GM18867 (cell line): ENCODE measurements around the gene CPA5.

ENCODE experiments used
- ATAC-seq: cut with Tn5 transposase; IDR thresholded peaks from one replicate; pipeline ENCODE4 v1.9.1; 2021; ENCODE audit warnings: mild to moderate bottlenecking, moderate library complexity; ENCODE audit not compliant: unreplicated experiment

Gene CPA5

GRCh38 chr7:130377178-130377577 lies 32.6 kb downstream of the CPA5 start:
- ATAC-seq = no peak

- ATAC-seq = no peak
These were observed 34.4 kb downstream of the CPA5 start for GRCh38 chr7:130379019-130379418.

DNA sequence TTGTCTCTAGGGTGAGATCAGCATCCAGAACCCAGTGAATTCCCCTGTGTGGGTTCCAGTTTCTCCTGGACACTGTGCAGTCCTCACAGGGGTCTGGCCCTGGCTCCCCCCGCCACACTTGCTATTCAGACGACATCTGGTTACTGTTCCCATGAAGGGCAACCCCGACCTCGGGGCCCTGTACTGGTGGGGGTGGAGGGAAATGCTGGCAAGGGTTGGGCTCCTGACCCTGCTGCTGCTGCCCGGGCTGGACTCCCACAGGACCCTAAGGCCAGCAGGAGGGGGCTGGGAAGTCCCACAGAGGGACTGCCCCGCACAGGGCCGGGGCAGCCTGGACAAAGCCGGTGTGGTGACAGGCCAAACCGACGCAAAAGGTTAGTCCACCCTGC lies 34.9 kb downstream of the CPA5 start:
- no peak for ATAC-seq

GRCh38 chr7:130379921-130380860 lies 35.6 kb downstream of the CPA5 start, which contains the start of gene CPA1:
CPA1 (plus strand) TSS chr7:130380494; CDS start chr7:130380521, 27 bp downstream.
- ATAC-seq = no peak

DNA sequence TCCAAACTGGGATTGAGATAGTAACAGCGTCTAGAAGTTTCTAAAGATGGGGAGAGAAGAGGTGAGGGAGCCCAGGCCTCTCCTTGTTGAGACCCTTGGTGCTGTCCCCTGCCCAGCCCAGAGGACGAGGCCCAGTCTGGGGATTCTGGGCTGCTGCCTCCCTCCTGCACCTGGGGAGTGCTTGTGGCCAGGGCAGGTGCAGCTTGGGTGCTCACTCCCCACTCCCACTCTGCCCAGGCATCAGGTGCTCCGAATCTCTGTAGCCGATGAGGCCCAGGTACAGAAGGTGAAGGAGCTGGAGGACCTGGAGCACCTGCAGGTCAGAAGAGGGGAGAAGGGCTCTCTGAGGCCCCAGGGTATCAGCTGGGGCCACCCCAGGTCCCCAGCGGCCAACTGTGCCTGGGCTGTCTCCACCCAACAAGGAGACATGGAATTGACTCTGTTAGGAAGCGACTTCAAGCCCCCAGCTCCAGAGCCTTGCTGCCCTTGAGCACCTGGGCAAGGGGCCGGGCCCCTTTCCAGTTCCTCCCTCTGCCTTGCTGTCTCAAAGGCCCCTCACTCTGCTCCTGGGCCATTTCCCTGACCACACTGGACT lies 36.3 kb downstream of the CPA5 start:
- ATAC-seq = no peak

DNA sequence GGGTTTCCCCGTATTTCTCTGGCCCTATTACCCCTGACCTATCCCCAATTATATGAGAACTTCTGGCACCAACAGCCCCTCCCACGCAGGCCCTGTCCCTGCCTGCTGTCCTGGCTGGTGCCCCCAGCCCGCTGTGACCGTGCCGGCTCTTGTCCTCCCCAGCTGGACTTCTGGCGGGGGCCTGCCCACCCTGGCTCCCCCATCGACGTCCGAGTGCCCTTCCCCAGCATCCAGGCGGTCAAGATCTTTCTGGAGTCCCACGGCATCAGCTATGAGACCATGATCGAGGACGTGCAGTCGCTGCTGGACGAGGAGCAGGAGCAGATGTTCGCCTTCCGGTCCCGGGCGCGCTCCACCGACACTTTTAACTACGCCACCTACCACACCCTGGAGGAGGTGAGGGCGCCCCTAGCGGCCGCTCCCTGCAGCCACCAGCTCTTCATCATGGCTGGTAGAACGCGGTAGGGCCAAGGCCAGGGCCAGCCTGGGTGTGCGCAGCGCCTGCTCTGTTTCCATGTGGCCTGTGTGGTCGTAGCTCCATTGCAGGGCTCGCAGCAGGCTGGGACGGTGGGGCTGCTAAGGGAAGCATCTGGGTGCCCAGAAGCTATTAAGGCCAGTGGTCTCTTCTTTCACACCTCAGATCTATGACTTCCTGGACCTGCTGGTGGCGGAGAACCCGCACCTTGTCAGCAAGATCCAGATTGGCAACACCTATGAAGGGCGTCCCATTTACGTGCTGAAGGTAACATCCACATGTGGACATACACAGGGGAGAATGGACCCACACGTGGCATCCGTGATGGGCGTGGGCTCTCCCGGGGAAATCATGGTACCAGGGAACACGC lies 37.1 kb downstream of the CPA5 start:
- no peak for ATAC-seq

DNA sequence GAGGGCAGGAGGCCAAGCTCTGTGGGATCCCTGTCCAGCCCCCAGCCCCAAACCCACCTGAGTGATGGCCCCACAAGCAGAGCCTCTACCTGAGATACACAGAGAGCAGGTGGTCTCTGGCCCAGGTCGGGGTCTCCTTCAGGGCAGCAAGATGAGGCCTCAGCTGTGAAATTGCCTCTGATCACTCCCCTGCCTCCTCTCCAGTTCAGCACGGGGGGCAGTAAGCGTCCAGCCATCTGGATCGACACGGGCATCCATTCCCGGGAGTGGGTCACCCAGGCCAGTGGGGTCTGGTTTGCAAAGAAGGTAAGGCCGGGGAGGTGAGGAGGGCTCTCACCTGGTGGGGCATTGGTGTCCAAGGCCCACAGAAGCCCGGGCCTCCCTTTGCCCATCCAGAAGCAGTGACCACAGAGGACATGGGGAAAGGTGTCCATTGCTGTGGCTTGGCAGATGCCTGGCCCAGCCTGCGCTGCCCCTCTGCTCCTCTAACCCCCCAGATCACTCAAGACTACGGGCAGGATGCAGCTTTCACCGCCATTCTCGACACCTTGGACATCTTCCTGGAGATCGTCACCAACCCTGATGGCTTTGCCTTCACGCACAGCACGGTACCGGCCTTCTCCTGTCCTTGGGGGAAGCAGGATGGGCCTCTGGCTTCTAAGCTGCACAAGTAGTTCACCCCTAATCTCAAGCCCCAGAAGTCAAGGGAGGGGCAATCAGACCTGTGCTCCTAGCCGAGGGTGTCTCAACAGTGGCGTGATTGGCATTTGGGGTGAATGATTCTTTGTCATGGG lies 38.8 kb downstream of the CPA5 start:
- ATAC-seq = no peak

- ATAC-seq = no peak
These were observed 39.8 kb downstream of the CPA5 start for GRCh38 chr7:130384371-130384801.

DNA sequence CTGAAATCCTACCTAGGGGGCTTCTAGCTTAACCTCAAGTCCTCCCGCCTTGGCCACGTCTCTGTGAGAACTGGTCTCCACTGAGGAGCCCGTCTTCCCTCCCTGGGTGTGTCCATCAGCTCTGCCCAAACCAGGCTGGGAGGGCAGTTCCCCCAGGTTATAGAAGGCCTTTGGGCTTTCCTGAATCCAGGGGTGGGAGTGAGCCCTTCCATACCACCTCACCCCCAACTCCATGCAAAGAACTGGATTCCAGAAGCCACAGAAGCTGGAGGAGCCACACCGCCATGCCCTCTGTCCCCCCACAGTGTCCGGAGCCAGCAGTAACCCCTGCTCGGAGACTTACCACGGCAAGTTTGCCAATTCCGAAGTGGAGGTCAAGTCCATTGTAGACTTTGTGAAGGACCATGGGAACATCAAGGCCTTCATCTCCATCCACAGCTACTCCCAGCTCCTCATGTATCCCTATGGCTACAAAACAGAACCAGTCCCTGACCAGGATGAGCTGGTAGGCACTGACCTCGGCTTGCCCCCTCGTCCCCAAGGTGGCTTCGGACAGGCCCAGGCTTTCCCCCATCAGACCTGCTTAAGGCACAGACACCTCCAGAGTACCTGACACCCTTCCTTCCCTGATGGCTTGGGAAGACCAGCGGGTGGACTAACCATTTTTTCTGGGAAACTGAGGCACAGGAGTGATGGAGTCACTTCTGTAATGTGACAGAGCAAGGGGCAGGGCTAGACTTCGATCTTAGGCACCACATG lies 40.4 kb downstream of the CPA5 start:
- no peak for ATAC-seq

DNA sequence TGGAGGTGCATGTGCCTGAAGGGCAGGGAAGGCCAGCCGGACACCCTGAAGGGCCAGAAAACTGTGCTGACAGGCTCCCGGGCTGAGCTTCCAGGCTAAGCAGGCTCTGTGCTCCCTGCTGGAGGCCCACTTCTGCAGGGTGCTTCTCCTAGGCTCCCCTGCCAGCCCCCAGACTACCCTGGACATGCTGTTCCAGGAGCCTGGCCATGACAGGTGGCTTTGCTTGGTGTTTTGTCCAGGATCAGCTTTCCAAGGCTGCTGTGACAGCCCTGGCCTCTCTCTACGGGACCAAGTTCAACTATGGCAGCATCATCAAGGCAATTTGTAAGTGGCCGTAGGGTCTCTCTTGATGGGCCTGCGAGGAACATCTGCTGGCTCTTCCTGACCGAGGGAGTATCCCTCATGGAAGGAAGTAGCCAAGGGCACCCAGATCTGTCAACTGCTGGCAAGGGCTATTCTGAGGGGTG lies 41.0 kb downstream of the CPA5 start:
- no peak for ATAC-seq

GRCh38 chr7:130386876-130387275 lies 42.3 kb downstream of the CPA5 start:
- ATAC-seq = no peak

- ATAC-seq = no peak
These were observed 42.7 kb downstream of the CPA5 start for GRCh38 chr7:130387306-130387627.

DNA sequence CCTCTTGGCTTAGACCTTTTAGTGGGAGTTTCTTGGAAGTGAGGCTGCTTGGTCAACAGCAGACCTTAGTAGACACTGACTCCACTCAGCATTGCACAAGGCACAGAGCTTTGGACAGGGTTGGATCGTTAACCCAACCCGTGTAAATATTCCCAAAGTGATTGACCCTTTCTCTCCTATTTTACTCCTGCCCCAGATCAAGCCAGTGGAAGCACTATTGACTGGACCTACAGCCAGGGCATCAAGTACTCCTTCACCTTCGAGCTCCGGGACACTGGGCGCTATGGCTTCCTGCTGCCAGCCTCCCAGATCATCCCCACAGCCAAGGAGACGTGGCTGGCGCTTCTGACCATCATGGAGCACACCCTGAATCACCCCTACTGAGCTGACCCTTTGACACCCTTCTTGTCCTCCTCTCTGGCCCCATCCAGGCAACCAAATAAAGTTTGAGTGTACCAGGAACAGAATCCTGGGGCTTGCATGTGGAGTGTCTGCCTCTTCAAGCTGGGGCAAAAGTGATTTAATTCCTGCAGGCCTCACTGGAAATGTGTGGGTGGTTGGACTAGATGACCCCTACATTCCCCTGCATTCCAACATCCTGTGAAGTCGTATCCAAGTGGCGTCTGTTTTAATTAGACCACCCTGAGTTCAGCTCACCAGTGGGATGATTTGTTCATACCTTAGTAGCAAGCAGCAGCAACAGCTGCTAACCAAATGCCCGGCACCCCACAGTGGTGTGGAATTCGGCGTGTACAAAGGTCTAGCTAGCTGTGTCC lies 43.2 kb downstream of the CPA5 start:
- ATAC-seq = no peak

DNA sequence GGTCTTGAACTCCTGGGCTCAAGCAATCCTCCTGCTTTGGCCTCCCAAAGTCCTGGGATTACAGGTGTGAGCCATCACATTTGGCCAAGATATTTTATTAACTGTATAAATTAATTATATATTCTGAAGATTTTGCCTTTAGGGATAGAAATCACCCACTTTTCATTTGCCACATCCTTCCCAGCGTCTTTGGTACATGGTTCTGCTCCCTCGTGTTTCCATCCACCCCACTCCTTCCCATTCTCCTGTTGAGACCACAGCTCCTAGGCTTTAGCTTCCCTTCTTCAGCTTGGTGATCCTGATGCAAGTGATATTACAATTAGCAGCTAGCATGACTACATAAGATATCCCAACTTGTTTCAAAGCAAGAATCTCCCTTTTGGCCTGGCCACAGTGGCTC lies 44.1 kb downstream of the CPA5 start:
- ATAC-seq = no peak

- ATAC-seq = no peak
These were observed 45.9 kb downstream of the CPA5 start for GRCh38 chr7:130390486-130390885.

GRCh38 chr7:130393101-130393561 lies 48.5 kb downstream of the CPA5 start:
- no peak for ATAC-seq

GRCh38 chr7:130393841-130394411 lies 49.3 kb downstream of the CPA5 start:
- no peak for ATAC-seq

- ATAC-seq = no peak
These were observed 50.0 kb downstream of the CPA5 start for GRCh38 chr7:130394421-130395195.
